Mononuclear cell (primary cell): ENCODE results near the gene ACAT2. TPM values are rescaled to one million over a fixed set of nuclear protein-coding genes. Genes with fewer than 3 reads are reported as not detected.

Source experiments
- H3K27me3 ChIP-seq: 2 replicates; pipeline ENCODE4 v1.6.0; 2011; ENCODE audit warnings: low read length, control low read depth; ENCODE audit not compliant: insufficient read depth
- H3K4me1 ChIP-seq: 2 replicates; pipeline ENCODE4 v1.5.1; 2011; ENCODE audit warnings: mild to moderate bottlenecking, low read length, control low read depth; ENCODE audit not compliant: insufficient read depth
- H3K4me3 ChIP-seq: 2 replicates; pipeline ENCODE4 v1.5.1; 2011; ENCODE audit warnings: mild to moderate bottlenecking, low read length, moderate library complexity
- H3K9me3 ChIP-seq: 2 replicates; pipeline ENCODE4 v1.5.1; 2011; ENCODE audit warnings: low read depth, mild to moderate bottlenecking, control low read depth, low read length
- total RNA-seq: library from RNA; depleted of rRNA; stranded (reverse); fragments of >200 nt; gene quantifications from one replicate; pipeline ENCODE4 v1.2.3, GENCODE V29; 2012

Gene ACAT2
- total RNA-seq, 1 donor = 10.5 TPM

DNA sequence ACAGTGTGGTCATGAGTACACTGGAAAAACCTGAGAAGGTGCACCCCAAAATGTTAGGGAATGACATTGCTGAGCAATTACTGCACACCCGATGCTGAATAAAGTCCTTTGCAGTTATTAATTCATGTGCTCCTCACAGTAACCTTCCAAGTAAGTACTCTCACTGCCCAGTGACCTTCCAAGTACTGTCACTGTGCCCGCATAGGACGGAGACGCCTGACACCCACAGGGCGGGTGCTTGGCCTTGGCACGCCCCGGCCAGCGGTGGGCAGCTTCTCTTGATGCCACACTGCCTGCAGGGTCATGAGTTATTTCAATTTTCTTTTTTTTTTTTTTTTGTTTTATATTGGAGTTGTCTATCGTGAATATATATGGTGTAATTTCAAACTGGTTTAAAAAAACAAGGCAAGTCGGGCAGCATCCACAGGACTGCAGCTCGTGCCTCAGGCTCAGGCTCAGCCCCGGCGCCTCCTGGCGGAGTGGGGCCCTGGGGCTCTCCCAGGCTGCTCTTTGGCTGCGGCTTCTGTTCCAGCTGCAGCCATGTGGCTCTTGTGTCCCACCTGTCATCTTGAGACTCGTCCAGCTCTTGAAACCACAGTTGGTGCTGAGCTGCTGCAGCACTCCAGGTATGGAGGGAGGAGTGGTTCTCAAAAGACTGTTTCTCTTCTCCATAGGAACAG lies 65.3 kb downstream of the ACAT2 start:
- Histone ChIP-seq H3K4me1 (peaks cover 15% of the 10 kb centered on the region), H3K9me3 (no peaks in the 10 kb centered on the region), H3K4me3 (no peak overlapping the region), H3K27me3 (no peaks in the 10 kb centered on the region)

- Histone ChIP-seq H3K27me3 (no peaks in the 10 kb centered on the region), H3K4me3 (no peak overlapping the region)
Observed at GRCh38 chr6:159828074-159828473, 66.2 kb downstream of the ACAT2 start.

More at GRCh38 chr6:159828074-159828473, 66.2 kb downstream of the ACAT2 start:
- Histone ChIP-seq H3K9me3 (no peaks in the 10 kb centered on the region), H3K4me1 (peaks cover 15% of the 10 kb centered on the region)

Other genes with a start within 250 kb of the ACAT2 start
- gene SOD2, start 68.8 kb upstream of the ACAT2 start, total RNA-seq = 932 TPM
- 267 TPM for gene WTAP, start 34.5 kb upstream of the ACAT2 start, total RNA-seq
- 137 TPM for gene TCP1, start 27.6 kb downstream of the ACAT2 start, total RNA-seq
- gene MRPL18, start 28.4 kb downstream of the ACAT2 start, total RNA-seq = 12.1 TPM
- 0.10 TPM for gene PNLDC1, start 38.2 kb downstream of the ACAT2 start, total RNA-seq
- 0.10 TPM for gene MAS1, start 128.9 kb downstream of the ACAT2 start, total RNA-seq
- gene IGF2R, start 207.0 kb downstream of the ACAT2 start, total RNA-seq = 49.3 TPM